ENCODE measurements around the gene PDZD2. TPM values are rescaled to one million over a fixed set of nuclear protein-coding genes. Genes with fewer than 3 reads are reported as not detected.

Gene PDZD2
- total and polyA plus RNA-seq, 2 donors (not counting 3 experiments of a cell fraction or from before 2014, with no cell fraction given) = 0.66 to 6.9 TPM

- H3K4me3 ChIP-seq (replicated peaks in 1 of 3; ENCODE audit: insufficient read depth in 1 of 3, low read depth in 1 of 3, low read length in 3 of 3) = no peak overlapping the region
- intact Hi-C loops (cut with micrococcal nuclease) = no loop called here
- H3K27ac ChIP-seq (ENCODE audit: insufficient read depth, low read depth, low read length) = no peak overlapping the region
- H3K9me1 ChIP-seq (replicated peaks; ENCODE audit: control insufficient read depth, extremely low read depth, insufficient read depth, low read length) = no peaks in the 10 kb centered on the region
- H3K4me1 ChIP-seq (ENCODE audit: control insufficient read depth, extremely low read depth, insufficient read depth, low read length) = no peaks in the 10 kb centered on the region
- dilution Hi-C loops (cut with MboI; ENCODE audit: extremely low pct_ligation_motif_present, low sequenced_read_pairs) = no loop called here
- H4K20me1 ChIP-seq (replicated peaks; ENCODE audit: control insufficient read depth, extremely low read depth, insufficient read depth, low read length) = no peaks in the 10 kb centered on the region
- no peak for DNase-seq (ENCODE audit: low read depth, low spot score)
- CTCF ChIA-PET = no interaction called here
- no peaks in the 10 kb centered on the region for H3K36me3 ChIP-seq (ENCODE audit: control insufficient read depth in 2 of 2, extremely low read depth in 1 of 2, insufficient read depth in 2 of 2, low read length in 2 of 2)
- no peak overlapping the region for H3K9ac ChIP-seq (replicated peaks; ENCODE audit: extremely low read depth, insufficient read depth, low read length)
- no peak overlapping the region for H3K4me2 ChIP-seq (ENCODE audit: insufficient read depth, low read length)
- H3K27me3 ChIP-seq (ENCODE audit: control insufficient read depth in 2 of 2, insufficient read depth in 2 of 2, low read length in 2 of 2) = peaks cover 0 to 2% of the 10 kb centered on the region in 2 experiments
- POLR2A ChIA-PET = no interaction called here
- TF ChIP-seq CTCF (IDR thresholded peaks at IDR 0.05; ENCODE audit: extremely low read depth in 1 of 2, insufficient read depth in 1 of 2, low read depth in 1 of 2, low read length in 2 of 2) = no peak
- TF ChIP-seq POLR2AphosphoS5 (IDR thresholded peaks at IDR 0.05; ENCODE audit: insufficient read depth, low read depth, low read length) = no peak
- TF ChIP-seq POLR2A (IDR thresholded peaks at IDR 0.05; ENCODE audit: low read depth, low read length) = no peak
- TF ChIP-seq GATA2 (IDR thresholded peaks at IDR 0.05; ENCODE audit: insufficient read depth, insufficient read length, low read depth, low read length) = no peak
- TF ChIP-seq JUN (IDR thresholded peaks at IDR 0.05; ENCODE audit: borderline replicate concordance, insufficient read depth, insufficient read length, low read depth) = no peak
- TF ChIP-seq MAX (IDR thresholded peaks at IDR 0.05; ENCODE audit: insufficient read depth, insufficient read length) = no peak
- TF ChIP-seq MYC (IDR thresholded peaks at IDR 0.05; ENCODE audit: low read depth, low read length) = no peak
- no peak for TF ChIP-seq EZH2 (IDR thresholded peaks at IDR 0.05; ENCODE audit: borderline replicate concordance, low read depth, low read length, severe bottlenecking)
- no peak for TF ChIP-seq FOS (IDR thresholded peaks at IDR 0.05; ENCODE audit: borderline replicate concordance, insufficient read depth, low read length)
- BruUV-seq (replicated peaks) = no TSS peak
- no peak overlapping the region for H2AFZ ChIP-seq (ENCODE audit: low read depth, low read length)
- no peaks in the 10 kb centered on the region for H3K79me2 ChIP-seq (ENCODE audit: control insufficient read depth, insufficient read depth, low read length)
- no peaks in the 10 kb centered on the region for H3K9me3 ChIP-seq (replicated peaks; ENCODE audit: control insufficient read depth, insufficient read depth, low read length)
- FAIRE-seq = no peak
These were observed 67.3 kb downstream of the PDZD2 start for GRCh38 chr5:31706186-31706585.

Data from endothelial cell of umbilical vein (primary cell).